CD4-positive, alpha-beta T cell treated with Interleukin-21 for 1 hour (primary cell): ENCODE results near the gene SUCLG2.
A peak's percentile ranks its signal among the peaks of the same experiment; 100 is the strongest.

Experiments used
- DNase-seq: peaks from one replicate; pipeline ENCODE4 v3.0.0-alpha.2; 2020

Gene SUCLG2

DNA sequence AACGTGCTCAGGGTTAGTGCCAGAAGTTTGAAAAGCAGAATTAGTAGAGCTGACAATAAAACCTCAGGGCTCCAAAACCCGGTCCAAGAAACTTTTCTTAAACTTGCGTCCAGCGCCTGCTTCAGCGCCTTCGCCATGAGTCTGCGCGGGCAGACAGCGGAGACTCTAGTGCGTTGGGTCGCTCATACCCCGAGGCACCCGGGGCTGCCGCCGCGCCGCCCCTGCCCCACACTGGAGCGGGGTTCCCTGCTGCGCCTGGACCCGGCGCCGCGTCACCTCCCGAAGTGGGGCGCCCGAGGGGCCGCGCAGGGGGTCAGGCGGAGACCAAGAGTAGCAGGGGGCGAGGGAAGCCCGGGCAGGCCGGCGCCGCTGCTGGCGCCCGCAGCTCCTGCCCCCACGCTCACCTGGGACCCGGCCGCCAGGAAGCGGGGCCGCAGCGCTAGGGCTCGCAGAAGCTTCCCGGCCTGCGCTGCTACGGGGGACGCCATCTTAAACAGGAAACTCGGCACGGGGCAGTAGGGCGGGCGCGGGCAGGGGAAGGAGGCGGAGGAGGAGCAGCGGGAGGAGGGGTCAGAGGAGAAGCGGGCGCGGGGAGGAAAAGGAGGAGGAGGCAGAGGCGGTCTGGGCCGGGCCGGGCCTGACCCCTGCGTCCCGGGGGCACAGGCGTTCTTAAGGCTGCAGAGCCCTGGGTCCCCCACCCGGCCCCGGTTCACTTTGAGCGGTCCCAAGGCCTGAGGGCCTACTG lies at the start of gene SUCLG2:
TSS of gene SUCLG2 (minus strand) at position 514 of the 745 bp plus-strand sequence. CDS start at position 488, 26 bp downstream.
- peak; percentile 82 for DNase-seq

- DNase-seq, result no peak
Measured at GRCh38 chr3:67700596-67700995, 46.2 kb upstream of the SUCLG2 start.

DNA sequence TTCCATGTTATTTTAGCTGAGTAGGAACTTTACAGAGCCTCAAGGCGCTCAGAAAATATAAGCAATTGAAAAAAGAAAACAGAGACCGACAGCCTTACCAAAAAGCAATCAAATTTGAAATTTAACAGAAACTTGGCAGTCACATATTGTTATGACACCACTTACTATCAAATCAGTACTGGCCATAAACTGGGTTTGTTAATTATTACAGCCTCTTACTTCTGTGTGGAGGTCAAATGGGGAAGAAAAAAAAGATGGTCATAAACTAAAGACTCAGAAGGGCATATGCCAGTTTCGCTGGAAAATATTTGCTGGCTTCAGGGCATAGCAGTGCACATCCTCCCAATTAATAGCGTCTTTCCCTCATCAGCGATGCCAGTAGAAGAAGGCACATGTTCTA lies 45.5 kb upstream of the SUCLG2 start:
- DNase-seq, result no peak

DNA sequence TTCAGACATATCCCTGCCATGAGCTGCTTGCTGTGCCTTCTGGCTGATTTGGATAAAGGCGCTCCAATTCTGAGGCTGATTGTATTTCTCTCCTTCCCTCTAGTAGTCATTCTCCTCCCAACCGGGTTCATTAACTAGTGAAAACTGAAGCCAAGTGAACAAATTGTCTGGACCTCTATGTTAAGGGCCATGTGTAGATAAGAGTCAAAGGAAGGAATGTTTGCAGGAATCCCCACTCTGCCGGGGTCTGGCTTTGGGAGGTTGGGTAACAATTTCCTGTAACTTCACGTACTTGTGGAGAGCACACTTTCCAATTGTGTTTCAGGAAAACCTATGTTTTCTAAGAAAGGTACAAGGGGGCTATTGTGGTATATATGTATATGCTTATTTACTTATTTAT lies 38.2 kb upstream of the SUCLG2 start:
- no peak for DNase-seq

DNA sequence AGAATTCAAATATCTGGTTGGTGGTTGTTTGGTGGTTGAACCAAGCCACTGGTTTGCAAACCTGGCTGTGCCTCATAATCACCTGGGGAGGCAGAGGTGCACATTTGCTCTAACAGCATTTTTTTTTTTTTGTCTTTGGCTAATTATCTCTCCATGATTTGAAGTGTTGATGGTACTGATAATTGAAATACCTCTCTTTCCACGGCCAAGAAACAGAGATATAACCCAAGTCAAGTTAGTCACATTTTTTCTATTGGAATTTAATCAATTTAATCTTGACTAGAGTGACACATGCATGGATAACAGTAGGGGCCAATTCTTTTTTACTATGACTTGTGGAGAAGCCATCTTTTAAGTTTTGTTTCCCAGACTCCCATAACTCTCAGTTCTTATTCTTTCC lies 37.5 kb upstream of the SUCLG2 start:
- DNase-seq, result no peak

DNA sequence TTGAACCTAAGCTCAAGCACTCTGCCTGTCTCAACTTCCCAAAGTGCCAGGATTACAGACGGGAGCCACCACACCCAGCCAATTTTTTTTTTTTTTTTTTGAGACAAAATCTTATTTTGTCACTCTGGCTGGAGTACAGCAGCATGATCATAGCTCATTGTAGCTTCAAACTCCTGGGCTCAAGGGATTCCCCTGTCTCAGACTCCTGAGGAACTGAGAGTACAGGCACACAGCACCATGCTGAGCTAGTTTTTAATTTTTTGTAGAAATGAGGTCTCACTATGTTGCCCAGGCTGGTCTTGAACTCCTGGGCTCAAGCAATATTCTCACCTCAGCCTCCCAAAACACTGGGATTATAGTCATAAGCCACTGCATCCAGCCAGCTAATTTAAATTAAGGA lies 36.8 kb upstream of the SUCLG2 start:
- DNase-seq, result no peak

- DNase-seq, result no peak
Measured at GRCh38 chr3:67689806-67690205, 35.4 kb upstream of the SUCLG2 start.

DNA sequence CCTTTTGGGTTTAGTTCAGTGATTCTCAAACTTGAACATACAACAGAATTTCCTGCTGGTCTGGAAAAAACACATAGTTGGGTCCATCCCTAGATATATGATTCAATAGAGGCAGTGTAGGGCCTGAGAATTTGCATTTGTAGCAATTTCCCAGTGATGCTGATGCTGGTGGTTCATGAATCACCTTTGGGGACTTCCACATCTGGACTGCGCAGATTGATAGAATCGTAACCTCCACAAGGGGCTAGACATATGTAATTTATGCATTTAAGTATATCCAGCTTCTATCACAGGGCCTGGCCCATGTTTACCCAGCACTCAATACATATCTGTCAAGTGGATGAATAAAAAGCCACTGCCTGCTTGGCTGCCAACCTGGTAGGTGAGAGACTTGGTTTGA lies 33.8 kb upstream of the SUCLG2 start:
- DNase-seq, result no peak

GRCh38 chr3:67686069-67686468 lies 31.7 kb upstream of the SUCLG2 start:
- no peak for DNase-seq

DNA sequence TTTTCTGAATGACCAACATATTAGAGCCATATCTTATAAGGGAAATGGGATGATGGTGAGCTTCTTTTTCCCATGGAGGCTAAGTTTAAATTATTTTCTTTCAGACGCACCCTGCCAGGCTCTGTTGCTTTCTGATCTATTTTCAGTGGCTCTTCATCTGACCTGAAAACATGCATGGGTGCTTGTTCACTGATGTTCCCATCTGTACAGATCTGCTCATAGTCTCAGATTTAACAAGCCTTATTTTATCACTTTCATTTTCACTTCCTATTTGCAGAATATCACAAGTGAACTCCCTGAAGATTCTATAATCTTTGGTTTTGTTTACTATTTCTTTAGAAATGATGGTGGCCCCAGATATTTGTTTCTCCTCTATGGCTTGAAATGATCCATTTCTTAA lies 31.1 kb upstream of the SUCLG2 start:
- DNase-seq, result peak; percentile 13

- DNase-seq, result no peak
Measured at GRCh38 chr3:67684211-67684610, 29.8 kb upstream of the SUCLG2 start.

DNA sequence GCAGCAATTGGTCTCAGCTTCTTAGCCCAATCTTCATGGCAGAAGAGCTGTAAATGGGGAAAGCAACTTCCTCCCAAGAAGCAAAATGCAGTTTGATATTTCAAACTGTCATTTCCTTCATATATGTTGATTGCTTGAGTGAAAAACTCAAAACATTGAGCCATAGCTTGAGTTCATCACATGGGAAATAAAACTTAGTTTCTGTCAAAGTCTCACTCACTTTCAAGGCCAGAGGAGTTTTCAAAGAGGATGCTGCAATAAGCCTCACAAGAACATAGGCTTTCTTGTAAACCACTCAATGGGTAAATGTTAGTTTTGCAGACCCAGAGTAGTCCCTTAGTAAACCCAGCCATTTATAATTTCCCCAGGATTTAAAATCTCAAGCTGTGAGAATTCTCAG lies 29.1 kb upstream of the SUCLG2 start:
- DNase-seq, result no peak

- DNase-seq, result no peak
Measured at GRCh38 chr3:67678665-67679064, 24.3 kb upstream of the SUCLG2 start.

DNA sequence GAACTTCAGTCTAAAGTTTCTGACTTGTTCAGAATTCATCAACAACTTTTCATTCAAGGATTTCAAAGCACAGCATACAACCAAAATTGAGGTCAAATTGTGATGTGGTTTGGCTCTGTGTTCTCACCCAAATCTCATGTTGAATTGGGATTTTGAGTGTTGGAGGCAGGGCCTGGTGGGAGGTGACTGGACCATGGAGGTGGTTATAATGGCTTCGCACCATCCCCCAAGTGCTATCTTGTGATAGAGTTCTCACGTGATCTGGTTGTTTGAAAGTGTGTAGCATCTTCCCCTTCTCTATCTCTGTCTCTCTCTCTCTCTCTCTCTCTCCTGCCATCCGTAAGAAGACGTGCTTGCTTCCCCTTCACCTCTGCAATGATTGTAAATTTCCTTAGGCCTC lies 19.6 kb upstream of the SUCLG2 start:
- no peak for DNase-seq

DNA sequence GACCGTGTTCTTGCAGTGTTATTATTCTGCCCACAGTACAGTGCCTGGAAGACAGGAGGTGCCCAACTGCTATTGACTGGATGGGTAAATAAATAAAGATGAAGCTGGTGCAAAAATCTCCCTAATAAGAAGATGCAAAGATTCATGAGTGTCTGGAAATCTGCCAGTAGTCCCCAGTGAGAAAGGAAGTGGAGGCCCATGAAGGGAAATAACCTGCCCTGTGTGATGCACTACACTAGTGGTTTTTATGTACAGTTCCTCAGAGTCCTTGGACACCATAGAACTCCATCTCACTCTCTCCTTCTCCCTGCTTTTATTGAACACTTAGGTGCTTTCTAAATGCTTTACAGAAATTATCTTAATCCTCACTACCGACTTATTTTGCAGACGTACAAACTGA lies 8.3 kb upstream of the SUCLG2 start:
- DNase-seq, result peak; percentile 52

DNA sequence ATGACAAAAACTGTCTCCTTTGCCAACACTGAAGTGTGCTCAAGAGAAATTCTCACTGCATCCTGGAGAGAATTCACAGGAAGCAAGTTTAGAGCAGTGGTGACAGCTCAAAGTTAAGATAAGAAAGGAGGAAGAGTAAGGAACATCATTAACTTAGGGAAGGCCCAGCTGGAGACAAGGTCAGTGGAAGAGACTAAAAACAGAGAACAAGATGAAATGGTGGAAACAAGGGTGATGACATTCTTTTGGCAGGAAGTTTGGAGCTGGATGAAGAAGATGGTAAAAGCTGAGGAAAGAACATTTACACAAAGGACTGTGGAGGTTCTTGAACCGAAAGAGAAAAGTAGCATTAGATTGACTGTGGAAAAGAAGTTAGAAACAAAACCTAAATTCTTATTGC lies 6.7 kb upstream of the SUCLG2 start:
- DNase-seq, result no peak

DNA sequence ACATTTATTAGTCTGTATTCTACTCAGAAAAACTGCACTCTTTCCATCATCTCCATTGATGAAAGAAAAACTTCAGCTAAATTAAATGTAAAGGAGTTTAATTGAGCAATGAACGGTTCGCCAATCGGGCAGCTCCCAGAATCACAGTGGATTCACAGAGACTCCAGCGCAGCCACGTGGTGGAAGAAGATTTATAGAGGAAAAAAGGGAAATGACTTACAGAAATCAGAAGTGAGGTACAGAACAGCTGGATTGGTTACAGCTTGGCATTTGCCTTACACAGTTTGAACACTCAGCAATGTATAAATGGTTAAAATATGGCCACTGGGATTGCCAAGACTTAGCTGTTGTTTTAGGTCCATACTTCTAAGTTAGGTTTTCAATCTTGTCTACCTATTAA lies 2.8 kb upstream of the SUCLG2 start:
- DNase-seq, result no peak

- DNase-seq, result no peak
Measured at GRCh38 chr3:67656614-67657013, 2.2 kb upstream of the SUCLG2 start.

- DNase-seq, result peak; percentile 87
Measured at GRCh38 chr3:67655364-67656121, 1.1 kb upstream of the SUCLG2 start.

DNA sequence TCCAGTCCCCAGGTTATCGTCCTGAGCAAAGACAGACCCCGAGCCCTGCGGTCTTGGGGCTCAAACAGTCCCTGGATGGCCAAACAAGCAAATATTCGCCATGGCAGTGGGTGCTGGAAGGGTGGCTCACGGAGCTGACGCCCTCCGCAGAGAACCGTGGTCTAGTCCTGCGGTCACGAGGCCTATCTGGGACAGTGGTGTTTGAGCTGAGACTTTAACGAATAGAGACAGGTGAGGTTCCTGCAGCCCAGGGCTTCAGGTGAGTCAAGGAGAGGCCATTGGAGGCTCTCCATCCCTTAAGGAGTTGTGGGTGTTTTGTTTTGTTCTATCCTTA lies 399 bp upstream of the SUCLG2 start:
- peak; percentile 21 for DNase-seq

- peak; percentile 27 for DNase-seq
Measured at GRCh38 chr3:67653425-67654098, 850 bp downstream of the SUCLG2 start.

DNA sequence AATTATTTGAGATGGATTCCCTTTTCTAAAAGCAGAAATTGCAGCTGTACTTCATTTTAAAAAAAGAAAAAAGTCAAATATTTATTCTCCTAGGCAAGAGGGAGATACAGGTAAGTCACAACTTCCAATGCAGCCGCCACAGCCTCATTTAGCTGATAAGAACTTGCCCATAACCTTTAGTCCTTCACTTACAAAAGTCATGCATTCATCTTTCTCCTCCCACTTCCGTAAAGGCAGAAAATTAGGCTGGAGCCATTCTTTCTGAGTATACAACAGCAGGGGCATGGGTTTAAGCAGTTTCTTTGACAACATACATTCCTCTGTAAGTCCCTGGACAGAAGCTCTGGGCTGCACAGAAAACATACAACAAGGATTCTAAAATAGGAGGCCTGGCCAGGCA lies 4.3 kb downstream of the SUCLG2 start:
- DNase-seq, result no peak

GRCh38 chr3:67649681-67650080 lies 4.7 kb downstream of the SUCLG2 start:
- no peak for DNase-seq

- DNase-seq, result no peak
Measured at GRCh38 chr3:67648701-67649100, 5.7 kb downstream of the SUCLG2 start.
